Effector memory CD8-positive, alpha-beta T cell (primary cell): Measurements from ENCODE around the gene SNX1.
A peak's percentile ranks its signal among the peaks of the same experiment; 100 is the strongest.

Experiments used
- ATAC-seq: fragments of 150-1000 bp; cut with Tn5 transposase; replicated peaks from 2 replicates; pipeline ENCODE4 v1.10.0; 2021; ENCODE audit warnings: mild to moderate bottlenecking, moderate library complexity
- DNase-seq, 3 experiments: peaks; one replicate each; pipeline ENCODE4 v3.0.0; 2021
- H3K27ac Mint-ChIP-seq, 2 donors: one replicate each; pipeline ENCODE4 v1.8.0; 2022; ENCODE audit warnings: mild to moderate bottlenecking in 2 of 2, mixed read lengths in 2 of 2, moderate library complexity in 2 of 2
- H3K27me3 Mint-ChIP-seq, 2 donors: one replicate each; pipeline ENCODE4 v1.8.0; 2022; ENCODE audit warnings: mixed read lengths in 2 of 2
- H3K36me3 Mint-ChIP-seq: one replicate; pipeline ENCODE4 v1.8.0; 2022; ENCODE audit warnings: mild to moderate bottlenecking, moderate library complexity, mixed read lengths; ENCODE audit not compliant: insufficient read depth
- H3K4me1 Mint-ChIP-seq, 2 donors: one replicate each; pipeline ENCODE4 v1.8.0; 2022; ENCODE audit warnings: low read depth in 2 of 2, mixed read lengths in 2 of 2
- H3K4me3 Mint-ChIP-seq, 2 donors: one replicate each; pipeline ENCODE4 v1.8.0; 2022; ENCODE audit warnings: mild to moderate bottlenecking in 2 of 2, mixed read lengths in 2 of 2, moderate library complexity in 2 of 2
- H3K9me3 Mint-ChIP-seq, 2 donors: one replicate each; pipeline ENCODE4 v1.8.0; 2022; ENCODE audit warnings: mixed read lengths in 2 of 2

Gene SNX1

GRCh38 chr15:64162478-64162868 is 66.7 kb downstream of the SNX1 start:
- H3K27me3 Mint-ChIP-seq: no peaks in the 10 kb centered on the region
- H3K27ac Mint-ChIP-seq: peak overlapping the region; percentile 95 to 96
- peaks cover 36 to 40% of the 10 kb centered on the region in 2 donors for H3K4me1 Mint-ChIP-seq
- H3K36me3 Mint-ChIP-seq: peaks cover 48% of the 10 kb centered on the region
- H3K4me3 Mint-ChIP-seq: peak overlapping the region; percentile 79 to 89
- no peaks in the 10 kb centered on the region for H3K9me3 Mint-ChIP-seq
- DNase-seq (no peak), ATAC-seq (peak; percentile 1)

DNA sequence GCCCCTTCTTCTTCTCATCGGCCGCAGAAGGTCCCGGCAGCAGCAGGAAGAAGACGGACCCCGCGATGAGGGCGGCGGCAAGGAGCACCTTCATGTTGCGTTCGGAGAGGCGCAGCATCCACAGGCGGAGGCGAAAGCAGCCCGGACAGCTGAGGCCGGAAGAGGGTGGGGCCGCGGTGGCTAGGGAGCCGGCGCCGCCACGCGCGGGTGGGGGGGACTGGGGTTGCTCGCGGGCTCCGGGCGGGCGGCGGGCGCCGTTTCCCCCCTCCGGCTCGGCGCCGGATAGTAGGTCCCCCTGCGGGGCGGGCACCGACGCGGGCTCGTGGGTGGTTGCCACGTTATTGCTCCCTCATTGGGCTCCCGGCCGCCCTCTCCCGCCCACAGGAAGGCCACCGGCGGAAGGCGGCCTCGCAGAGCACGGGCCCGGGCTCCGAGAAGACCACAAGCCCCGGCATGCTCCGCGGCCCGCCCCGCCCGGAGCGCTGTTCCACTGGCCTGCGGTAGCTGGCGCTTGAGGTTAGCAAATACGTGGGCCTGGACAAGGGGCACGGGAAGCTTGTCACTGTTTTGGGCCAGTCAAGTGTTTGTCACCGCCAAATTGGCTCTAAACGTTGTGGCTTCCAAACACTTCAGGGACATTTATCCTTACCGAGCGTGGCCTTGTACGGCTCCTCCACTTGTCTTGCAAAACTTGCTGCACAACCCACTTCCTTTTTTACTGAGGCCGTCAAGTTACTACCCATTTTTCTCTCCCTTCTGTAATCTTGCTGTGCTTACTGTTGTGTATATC is 67.3 kb downstream of the SNX1 start, which contains the start of gene PPIB:
PPIB (minus strand) TSS at position 154 of the 790 bp plus-strand sequence; CDS start at position 118, 36 bp downstream.
- peak within 1 kb of the TSS; percentile 96 to 97 for H3K27ac Mint-ChIP-seq
- H3K4me1 Mint-ChIP-seq: peaks cover 33 to 37% of the 10 kb centered on the region in 2 donors
- H3K36me3 Mint-ChIP-seq: peaks cover 42% of the 10 kb centered on the region
- peak; percentile 91 to 95 (median 94) for DNase-seq
- H3K27me3 Mint-ChIP-seq: no peaks in the 10 kb centered on the region
- H3K4me3 Mint-ChIP-seq: peak within 1 kb of the TSS; percentile 79 to 89
- ATAC-seq: peak; percentile 90
- no peaks in the 10 kb centered on the region for H3K9me3 Mint-ChIP-seq

DNA sequence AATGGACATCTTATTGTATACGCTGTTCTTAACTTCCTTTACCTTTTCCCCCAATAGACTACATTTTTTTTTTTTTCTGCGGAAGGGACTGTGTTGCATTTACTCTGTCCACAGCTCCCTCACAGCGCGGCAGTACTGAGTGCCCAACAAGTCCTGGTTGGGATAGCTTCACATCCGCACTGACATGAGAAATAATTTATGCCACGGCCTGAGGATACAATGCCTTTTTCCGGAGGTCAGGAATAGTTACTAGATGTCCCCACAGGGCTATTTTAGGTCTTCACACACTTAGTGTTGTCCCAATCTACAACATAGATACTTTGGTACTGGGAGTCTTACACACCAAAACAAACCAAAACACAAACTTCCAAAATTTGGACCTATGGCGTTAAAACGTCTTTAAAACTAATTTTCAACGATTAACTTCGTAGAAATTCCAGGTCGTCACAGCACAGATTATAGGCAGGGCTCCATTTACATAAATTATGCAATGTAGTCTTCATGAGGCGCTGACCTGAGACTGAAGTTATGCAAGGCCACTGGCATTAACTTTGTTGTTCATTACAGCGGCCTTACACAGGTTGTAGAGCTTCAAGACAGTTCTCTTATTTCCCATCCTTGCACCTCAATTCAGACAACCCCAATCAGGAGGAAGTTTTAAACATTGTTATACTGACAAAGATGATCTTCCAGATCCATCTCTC is 68.0 kb downstream of the SNX1 start:
- ATAC-seq (no peak), DNase-seq (no peak)
- H3K4me1 Mint-ChIP-seq: peaks cover 25 to 31% of the 10 kb centered on the region in 2 donors
- H3K27ac Mint-ChIP-seq: peak overlapping the region; percentile 96 to 97
- H3K4me3 Mint-ChIP-seq: peak overlapping the region; percentile 79 to 89
- H3K9me3 Mint-ChIP-seq: no peaks in the 10 kb centered on the region
- peaks cover 34% of the 10 kb centered on the region for H3K36me3 Mint-ChIP-seq
- H3K27me3 Mint-ChIP-seq: no peaks in the 10 kb centered on the region

DNA sequence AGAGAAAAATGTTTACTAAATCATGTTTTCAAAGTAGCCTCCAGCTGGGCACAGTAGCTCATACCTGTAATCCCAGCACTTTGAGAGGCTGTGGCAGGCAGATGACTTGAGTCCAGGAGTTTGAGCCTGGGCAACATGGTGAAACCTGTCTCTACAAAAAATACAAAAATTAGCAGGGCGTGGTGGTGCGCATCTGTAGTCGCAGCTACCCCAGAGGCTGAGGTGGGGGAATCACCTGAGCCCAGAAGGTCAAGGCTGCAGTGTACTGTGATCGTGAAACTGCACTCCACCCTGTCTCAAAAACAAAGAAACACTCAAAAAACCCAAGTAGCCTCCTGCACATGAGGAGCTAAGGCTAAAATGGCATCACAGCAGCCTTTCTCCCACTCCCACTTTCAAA is 68.7 kb downstream of the SNX1 start:
- H3K4me3 Mint-ChIP-seq: peak overlapping the region in 1 of 2 donors; percentile 89
- H3K36me3 Mint-ChIP-seq: peaks cover 28% of the 10 kb centered on the region
- no peak for ATAC-seq
- H3K4me1 Mint-ChIP-seq: peaks cover 23 to 27% of the 10 kb centered on the region in 2 donors
- peak overlapping the region; percentile 79 to 96 for H3K27ac Mint-ChIP-seq
- no peak for DNase-seq
- H3K27me3 Mint-ChIP-seq: no peaks in the 10 kb centered on the region
- H3K9me3 Mint-ChIP-seq: no peaks in the 10 kb centered on the region

GRCh38 chr15:64166102-64166890 is 70.5 kb downstream of the SNX1 start:
- H3K4me3 Mint-ChIP-seq: no peak overlapping the region
- DNase-seq: no peak
- H3K4me1 Mint-ChIP-seq: peaks cover 14 to 18% of the 10 kb centered on the region in 2 donors

GRCh38 chr15:64180235-64180824 is 84.5 kb downstream of the SNX1 start:
- no peaks in the 10 kb centered on the region for H3K9me3 Mint-ChIP-seq

More at GRCh38 chr15:64166102-64166890, 70.5 kb downstream of the SNX1 start:
- Mint-ChIP-seq H3K36me3 (peaks cover 9% of the 10 kb centered on the region), H3K27ac (peak overlapping the region in 1 of 2 donors; percentile 60), H3K27me3 (no peaks in the 10 kb centered on the region), H3K9me3 (no peaks in the 10 kb centered on the region)
- ATAC-seq: no peak

DNA sequence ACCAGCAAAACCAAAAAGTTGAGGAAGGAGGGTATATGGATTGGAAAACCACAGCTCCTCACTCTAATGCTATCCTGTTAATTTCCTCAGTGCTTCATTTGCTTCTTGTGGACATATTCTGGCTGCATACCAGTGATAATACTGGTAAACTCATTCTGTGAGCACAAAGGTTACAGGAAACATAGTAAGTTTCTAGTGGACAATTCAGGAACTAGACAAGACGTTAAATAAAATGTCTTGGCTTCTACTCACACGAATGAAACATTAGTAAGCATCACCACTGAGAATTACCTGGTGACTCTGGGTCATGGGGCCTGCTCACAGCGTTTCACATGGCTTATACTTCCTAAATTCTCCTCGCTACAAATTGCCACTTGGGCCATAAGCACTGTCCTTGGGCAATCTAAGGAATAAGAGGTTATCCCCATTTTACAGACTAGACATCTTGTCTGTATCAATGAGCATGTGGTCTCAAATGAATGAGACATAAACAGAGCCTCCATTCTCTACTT is 87.1 kb downstream of the SNX1 start:
- Mint-ChIP-seq H3K27me3 (no peaks in the 10 kb centered on the region), H3K9me3 (no peaks in the 10 kb centered on the region), H3K27ac (no peak overlapping the region), H3K4me1 (peaks cover 0 to 2% of the 10 kb centered on the region in 2 donors), H3K36me3 (peaks cover 17% of the 10 kb centered on the region), H3K4me3 (no peak overlapping the region)
- DNase-seq (no peak), ATAC-seq (no peak)

More at GRCh38 chr15:64180235-64180824, 84.5 kb downstream of the SNX1 start:
- peak; percentile 43 for ATAC-seq
- Mint-ChIP-seq H3K27me3 (no peaks in the 10 kb centered on the region), H3K36me3 (peaks cover 18% of the 10 kb centered on the region), H3K4me1 (no peaks in the 10 kb centered on the region), H3K27ac (no peak overlapping the region), H3K4me3 (no peak overlapping the region)
- no peak for DNase-seq

- DNase-seq: no peak
- no peaks in the 10 kb centered on the region for H3K9me3 Mint-ChIP-seq
- H3K27ac Mint-ChIP-seq: no peak overlapping the region
- H3K27me3 Mint-ChIP-seq: no peaks in the 10 kb centered on the region
- no peak overlapping the region for H3K4me3 Mint-ChIP-seq
- no peak for ATAC-seq
- H3K36me3 Mint-ChIP-seq: peaks cover 15% of the 10 kb centered on the region
- H3K4me1 Mint-ChIP-seq: peaks cover 5 to 14% of the 10 kb centered on the region in 2 donors
Observed at GRCh38 chr15:64185146-64185911, 89.5 kb downstream of the SNX1 start.

DNA sequence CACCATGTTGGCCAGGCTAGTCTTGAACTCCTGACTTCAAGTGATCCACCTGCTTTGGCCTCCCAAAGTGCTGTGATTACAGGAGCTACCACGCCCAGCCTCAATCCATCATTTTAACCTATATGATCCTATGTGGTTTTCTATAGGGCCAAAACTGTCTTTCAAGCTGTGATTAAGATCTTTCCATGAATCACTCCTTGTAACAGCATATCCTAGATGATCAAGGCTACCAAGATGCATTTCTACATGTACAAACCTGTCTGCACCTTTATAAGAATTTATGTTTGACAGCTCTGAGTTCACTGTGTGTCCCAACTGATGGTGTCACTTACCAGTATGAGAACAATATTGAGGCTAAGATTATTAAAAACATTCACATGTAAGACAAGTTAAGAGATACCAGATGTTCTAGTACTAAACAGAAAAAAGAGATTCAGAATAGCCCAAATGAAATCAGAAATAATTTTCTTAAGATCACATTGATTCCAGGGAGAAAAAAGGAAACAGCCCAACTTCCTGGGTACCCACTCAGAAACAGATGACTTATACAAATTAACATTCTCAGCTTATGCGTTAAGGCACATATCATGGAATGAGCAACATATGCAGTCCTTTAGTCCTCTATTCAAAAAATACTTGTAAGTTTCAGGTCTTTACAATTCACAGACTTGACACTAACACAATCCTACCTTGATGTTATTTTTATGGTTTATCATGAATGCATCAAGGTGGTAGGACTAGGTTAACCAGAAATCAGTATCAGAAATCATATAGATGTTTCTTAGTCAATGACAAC is 91.8 kb downstream of the SNX1 start:
- Mint-ChIP-seq H3K4me3 (peak overlapping the region; percentile 63 to 73), H3K36me3 (peaks cover 13% of the 10 kb centered on the region), H3K9me3 (no peaks in the 10 kb centered on the region), H3K27me3 (no peaks in the 10 kb centered on the region), H3K27ac (peak overlapping the region; percentile 72 to 92), H3K4me1 (peaks cover 5 to 14% of the 10 kb centered on the region in 2 donors)
- no peak for DNase-seq
- no peak for ATAC-seq
